GM19239 (cell line): ENCODE data around the gene TSPAN11.

Experiments
- DNase-seq: peaks from one replicate; pipeline ENCODE4 v3.0.0; 2011; ENCODE audit warnings: low spot score; ENCODE audit not compliant: insufficient read length
- FAIRE-seq: peaks from 2 replicates; lab custom pipeline; 2011; peaks lifted over from hg19 to GRCh38; lab: Jason Lieb, UNC

Gene TSPAN11

DNA sequence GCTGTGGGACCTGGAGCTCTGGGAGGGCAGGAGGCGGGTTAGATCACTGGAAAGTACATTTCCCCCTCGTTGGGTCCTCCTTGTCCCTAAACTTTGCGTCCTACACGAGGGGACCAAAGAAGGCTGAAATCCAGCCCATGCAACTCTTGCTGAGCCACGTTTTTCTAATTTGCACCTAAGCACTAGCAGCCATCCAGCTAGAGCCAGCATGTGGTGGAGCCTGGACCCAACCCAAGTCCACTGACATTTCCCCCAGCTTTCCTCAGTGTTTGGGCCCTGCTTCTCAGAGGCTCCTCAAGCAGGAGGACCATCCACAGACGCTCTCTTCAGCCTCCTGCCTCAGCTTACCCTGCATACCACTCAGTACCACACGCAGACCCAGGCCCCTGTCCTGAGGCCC, 49.7 kb downstream of the TSPAN11 start:
- DNase-seq (no peak), FAIRE-seq (no peak)

- no peak for DNase-seq
- no peak for FAIRE-seq
These were observed 50.6 kb downstream of the TSPAN11 start for GRCh38 chr12:30977124-30977523.

DNA sequence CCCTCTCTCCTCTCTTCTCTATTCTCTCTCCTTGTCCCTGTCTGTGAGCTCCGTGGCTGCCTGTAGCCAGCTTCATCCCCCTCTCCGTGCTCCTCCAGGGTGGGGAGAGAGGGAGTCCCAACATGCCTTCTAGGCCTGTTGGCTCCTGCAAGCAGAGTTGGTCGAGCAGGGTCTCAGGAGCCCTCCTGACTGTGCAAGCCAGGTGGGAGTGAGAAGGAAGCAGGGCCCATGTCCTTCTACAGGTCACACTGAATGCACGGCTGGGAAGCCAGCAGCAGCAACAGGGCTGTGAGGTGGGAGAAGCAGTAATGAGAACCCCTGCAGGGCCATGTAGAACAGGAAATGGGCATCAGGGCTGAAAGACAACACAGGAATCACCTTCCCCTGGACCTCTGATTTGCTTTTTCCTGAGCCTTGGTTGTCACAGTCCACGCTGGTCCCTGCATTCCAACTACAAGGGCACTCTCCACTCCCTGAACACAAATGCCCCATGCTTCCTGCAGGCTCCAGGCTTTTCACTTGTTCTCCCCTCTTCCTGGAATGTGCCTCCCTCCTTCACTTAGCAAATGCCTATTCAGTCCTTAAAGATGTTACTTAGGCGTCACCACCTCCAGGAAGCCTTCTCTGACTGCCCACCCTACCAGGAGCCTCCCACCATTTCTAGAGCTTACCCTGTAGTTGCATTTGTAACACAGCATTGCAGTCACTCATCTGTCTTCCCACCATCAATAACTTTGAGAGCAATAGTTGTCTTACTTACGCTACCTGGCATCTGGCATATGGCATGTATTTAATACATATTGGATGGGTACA, 51.2 kb downstream of the TSPAN11 start:
- FAIRE-seq (no peak), DNase-seq (no peak)

DNA sequence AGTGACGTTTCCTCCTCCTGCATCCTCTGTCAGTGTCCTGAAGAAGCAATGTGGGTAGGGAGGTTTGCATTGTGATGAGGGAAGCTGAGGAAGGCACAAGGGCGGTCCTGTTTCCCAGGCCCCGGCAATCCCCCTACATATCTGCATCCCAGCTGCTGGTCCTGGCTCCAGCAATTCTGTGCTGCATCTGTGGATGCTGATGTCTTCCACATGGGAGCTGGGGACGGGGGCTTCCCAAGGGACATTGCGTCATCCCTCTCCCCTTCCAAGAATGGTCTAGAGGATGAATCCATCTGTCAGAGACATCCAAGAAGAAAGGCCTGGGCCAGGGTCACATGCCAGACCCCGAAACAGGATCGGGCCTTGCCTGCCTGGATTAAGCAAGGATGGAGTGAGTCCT, 52.1 kb downstream of the TSPAN11 start:
- no peak for DNase-seq
- FAIRE-seq, result no peak

GRCh38 chr12:30979371-30980259, 53.1 kb downstream of the TSPAN11 start:
- no peak for FAIRE-seq
- no peak for DNase-seq

DNA sequence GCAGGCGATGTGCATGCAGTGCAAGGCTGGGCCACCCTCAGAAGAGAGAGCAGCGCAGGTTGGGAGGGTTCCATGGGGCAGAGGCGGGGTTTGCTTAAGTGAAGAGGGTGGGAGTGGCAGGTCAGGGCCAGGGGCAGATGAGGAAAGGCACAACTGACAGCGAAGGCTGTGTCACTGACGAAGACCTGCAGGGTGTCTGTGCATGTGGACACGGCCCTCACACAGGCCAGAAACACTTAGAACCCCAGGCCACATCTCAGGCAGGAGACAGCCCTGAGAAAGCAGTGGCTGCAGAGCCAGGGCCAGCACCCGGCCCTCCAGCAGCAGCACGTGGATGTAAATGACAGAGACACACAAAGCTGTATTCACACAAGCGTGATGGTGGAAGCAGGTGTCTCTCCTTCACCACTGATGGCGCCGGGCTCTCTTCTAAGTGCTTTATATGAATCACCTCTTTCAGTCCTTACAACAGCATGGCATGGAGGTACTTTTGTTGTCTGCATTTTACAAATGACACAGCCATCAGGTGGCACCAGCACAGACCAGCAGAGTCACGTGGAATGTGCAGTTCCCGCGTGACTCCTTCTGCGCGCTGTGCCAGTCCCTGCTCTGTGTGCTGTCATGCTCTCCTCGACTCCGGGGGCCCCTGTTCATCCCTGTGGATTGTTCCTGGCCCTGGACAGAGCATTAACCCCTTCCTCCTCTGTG, 54.6 kb downstream of the TSPAN11 start:
- FAIRE-seq (no peak), DNase-seq (no peak)

- no peak for DNase-seq
- no peak for FAIRE-seq
These were observed 55.9 kb downstream of the TSPAN11 start for GRCh38 chr12:30982413-30982812.

DNA sequence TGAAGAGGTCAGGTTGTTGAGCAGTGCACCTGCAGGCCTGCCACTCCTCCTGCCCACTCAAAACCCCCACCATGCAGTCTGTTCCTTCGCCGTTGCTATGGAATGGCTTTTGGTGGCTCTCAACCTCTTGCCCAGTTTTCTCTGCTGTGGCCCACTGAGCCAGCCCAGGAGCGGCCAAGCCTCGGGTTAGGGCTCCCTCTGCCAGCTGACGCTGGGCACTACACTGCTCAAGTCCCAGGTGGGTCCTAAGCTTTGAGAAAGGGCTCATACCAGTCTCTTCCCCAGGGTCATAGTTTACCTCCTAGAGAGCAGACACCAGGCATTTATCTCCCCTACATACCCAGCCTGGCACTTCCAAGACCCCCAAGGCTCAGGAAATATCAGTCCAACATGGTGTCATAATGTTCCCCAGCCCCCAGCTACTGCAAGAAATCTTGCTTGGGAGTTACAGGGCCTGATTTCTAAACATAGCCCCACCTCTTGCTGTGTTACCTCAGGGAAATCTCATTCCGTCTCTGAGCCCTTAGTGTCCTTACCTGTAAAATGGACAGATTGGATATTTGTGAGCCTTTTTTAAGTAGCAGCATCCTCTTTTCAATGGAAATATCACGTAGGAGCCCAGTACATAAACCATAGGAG, 59.4 kb downstream of the TSPAN11 start:
- FAIRE-seq (no peak), DNase-seq (peak; percentile 63)

DNA sequence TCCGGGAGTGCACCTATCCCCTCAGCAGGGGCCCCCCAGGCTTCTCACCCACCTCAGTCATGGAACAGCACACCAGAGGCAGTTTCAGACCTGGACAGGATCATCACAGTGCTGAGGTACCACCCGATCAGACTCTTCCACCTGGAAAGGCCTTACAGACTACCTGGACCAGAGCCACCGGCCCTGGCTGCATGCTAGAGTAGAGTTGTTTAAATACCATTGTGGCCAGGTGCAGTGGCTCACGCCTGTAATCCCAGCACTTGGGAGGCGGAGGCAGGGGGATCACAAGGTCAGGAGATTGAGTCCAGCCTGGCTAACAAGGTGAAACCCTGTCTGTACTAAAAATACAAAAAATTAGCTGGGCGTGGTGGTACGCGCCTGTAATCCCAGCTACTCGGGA, 61.5 kb downstream of the TSPAN11 start:
- no peak for DNase-seq
- FAIRE-seq, result no peak

- DNase-seq (no peak), FAIRE-seq (no peak)
These were observed 62.2 kb downstream of the TSPAN11 start for GRCh38 chr12:30988646-30989286.

GRCh38 chr12:30989754-30990153, 63.2 kb downstream of the TSPAN11 start:
- no peak for FAIRE-seq
- DNase-seq, result no peak

DNA sequence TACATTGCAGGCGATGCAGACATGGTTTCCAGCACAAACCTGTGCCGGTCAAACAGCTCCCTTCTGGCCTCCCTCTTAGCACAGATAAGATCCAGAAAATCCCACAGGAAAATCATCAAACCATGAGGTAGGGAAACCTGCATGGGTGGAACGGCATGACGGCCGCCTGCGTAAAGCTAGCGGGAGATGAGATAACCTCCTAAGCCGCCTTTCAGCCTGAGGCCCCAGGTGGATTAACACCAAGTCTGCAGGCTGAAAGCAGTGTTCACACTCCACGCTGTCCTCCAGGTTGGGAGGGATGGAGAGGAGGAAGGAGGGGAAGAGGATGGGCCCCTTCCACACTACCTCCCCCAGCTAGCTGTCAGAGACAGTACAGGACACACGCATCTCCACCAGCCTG, 63.8 kb downstream of the TSPAN11 start:
- DNase-seq (no peak), FAIRE-seq (no peak)

DNA sequence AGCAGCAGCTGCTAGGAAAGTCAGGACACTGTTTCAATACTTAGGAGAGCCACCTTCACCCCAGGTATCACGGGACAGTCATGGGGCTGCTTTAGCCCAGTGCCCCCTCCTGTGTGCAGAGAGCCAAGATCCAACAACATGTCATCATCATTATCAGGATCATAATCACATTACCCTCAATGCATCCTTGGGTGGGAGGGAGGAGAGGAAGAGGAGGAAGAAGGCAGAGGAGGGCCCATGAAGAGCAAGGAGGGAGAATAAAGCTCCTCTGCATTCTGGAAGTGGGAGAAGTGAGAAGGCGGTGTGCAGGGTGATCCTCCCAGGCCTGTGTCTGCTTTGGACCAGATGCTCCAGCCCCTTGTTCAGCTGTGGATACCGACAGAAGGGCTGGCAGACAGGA, 64.2 kb downstream of the TSPAN11 start:
- no peak for FAIRE-seq

GRCh38 chr12:30991466-30991865, 64.9 kb downstream of the TSPAN11 start:
- no peak for DNase-seq
- no peak for FAIRE-seq

More for the DNA sequence above, 64.2 kb downstream of the TSPAN11 start:
- no peak for DNase-seq

DNA sequence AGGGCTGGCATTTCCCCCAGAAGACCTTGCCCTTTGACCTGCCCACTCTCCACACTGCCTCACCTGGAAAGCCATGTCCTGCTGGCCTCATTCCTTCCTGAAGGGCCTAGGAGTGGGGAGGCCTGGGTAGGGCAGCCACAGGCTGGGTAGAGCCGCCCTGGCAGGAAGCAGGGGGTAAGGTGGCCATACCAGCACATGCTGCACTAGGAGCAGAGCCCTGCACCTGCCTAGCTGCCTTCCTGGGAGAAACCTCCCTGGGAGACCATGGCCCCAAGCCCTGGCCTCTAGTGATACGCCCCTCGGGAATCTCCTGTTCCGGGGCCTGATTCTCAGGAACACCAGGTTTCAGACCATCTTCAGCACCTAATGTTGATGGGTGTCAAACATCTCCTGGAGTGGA, 65.8 kb downstream of the TSPAN11 start:
- DNase-seq (no peak), FAIRE-seq (no peak)

DNA sequence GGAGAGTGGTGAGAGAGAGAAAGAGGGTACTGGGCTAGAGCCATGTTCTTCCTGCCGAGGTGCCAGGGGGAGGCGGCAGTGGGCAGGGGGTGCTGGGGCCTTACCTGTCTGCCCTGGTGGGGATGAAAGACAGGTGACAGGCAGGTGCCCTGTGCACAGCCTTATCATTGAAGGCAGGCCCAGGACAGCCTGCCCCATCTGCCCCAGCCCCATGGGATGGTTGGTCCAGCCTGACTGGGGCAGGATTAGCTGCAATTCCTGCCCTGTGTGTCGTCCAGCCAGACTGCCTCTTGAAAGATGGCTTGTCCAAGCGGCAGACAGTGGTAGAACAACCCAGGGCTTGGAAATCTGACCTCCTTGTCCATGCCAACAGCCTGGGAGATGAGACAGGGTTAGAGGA, 67.2 kb downstream of the TSPAN11 start:
- FAIRE-seq (no peak), DNase-seq (no peak)

DNA sequence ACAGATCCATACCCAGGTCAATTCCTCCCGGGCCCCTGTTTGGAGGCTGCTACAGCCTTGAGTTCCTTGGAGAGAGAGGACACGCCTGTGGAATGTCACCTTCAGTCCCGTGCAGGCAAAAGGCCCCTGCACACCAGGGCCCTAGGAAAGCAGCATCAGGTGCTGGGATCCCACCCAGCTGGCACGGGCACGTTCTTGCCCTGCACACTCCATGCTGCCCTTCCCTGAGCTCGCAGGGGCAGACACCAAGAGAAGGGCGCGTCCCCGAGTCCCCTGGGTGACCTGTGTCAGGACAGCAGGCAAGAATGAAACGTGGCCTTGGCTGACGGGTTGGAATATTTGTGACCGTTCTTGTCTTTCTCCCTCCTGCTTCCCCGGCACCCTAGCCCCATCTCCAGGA, 67.7 kb downstream of the TSPAN11 start:
- no peak for DNase-seq
- no peak for FAIRE-seq

DNA sequence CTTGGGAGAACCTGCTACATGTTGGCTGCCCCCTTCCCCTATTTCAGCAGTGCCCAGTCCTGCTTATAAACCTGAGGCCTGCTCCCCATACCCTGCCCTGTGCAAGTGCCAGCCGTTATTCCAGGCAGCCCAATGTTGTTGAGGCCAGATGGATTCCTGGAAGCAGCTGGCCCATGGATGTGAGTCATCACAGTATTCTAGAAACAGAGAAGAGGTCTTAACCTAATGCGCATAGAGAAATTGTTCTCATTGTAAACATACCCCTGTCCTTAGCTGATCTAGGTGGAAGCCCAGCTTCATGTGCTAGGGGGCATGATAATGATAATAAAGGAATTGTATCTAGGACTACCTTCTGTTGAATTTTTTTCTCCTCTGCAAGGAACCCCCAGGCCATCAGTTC, 69.7 kb downstream of the TSPAN11 start:
- DNase-seq, result no peak
- no peak for FAIRE-seq

GRCh38 chr12:30996752-30997151, 70.2 kb downstream of the TSPAN11 start:
- FAIRE-seq, result no peak
- no peak for DNase-seq
